NCI-H748 treated with DMSO at 0.1 percent for 48 hours (cell line): Measurements from ENCODE around the gene WDR62.
"Not testable (repeated sequence)": the region's sequence is repeated elsewhere in the genome, so short reads cannot be mapped to it uniquely, and the experiment has no call there.

ENCODE experiments used
- DNase-seq: peaks from one replicate; lab custom pipeline; 2025; lab: John Stamatoyannopoulos, UW

The WDR62 gene

DNA sequence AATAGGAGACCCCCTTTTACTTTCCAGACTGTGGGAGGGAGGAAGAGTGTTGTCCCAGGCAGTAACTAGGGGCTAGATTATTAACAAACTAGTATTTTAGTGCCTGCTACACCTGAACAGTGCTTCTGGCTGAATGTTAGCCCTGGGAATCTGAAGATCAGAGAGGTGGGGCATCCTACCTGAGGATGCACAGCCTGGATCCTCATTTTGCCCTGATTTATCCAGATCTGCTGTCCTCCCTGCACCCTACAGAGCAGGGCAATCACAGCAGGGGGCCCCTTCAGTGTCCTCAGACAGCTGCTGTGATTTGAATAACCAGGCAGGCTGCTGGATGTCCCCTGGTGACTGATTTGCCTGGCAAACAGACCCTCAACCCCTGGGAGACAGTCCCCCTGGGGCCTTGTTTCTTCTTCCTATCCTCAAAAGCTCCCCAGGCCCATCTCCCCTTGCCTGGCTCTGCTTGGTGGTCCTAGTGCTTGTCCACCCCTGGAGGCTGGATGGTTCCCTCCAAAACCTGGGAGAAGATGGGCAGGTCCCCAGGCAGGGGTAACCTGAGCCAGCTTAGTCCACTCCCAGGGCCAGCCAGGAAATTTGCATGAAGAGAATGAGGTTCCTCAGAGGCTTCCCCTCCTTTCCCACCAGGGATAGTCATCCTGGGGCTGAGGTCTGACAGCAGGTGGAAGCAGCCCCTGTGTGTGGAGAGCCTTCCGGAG is 55.9 kb downstream of the WDR62 start, which contains the start of gene OVOL3:
Gene OVOL3 (plus strand): TSS at position 657 of the 713 bp plus-strand sequence. CDS start 60 bp downstream, outside the sequence.
- DNase-seq = no peak

DNA sequence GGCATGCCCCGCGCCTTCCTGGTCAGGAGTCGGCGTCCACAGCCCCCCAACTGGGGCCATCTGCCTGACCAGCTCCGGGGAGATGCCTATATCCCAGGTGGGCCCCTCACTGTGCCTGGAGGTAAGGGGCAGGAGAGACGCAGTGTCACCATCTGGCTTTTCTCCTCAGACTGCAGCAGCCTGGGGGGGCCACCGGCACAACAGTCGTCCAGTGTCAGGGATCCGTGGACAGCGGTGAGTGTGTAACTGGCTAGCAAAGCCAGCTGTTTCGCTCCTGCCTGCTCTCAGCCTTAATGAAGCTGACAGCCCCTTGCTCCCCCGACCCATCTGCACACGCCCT is 56.5 kb downstream of the WDR62 start:
- no peak for DNase-seq

DNA sequence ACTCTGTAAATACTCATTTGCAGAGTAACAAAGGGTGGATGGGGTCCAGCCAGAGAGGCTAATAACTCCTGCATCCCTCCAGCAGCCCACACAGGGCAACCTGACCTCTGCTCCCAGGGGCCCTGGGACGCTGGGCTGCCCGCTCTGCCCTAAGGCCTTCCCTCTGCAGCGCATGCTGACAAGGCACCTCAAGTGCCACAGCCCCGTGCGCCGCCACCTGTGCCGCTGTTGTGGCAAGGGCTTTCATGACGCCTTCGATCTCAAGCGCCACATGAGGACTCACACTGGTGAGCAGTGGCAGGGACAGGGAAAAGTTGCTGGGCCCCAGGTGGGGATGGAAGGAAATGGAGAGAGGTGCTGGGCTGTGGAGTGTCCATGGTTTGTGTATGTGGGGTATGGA is 58.0 kb downstream of the WDR62 start:
- no peak for DNase-seq

DNA sequence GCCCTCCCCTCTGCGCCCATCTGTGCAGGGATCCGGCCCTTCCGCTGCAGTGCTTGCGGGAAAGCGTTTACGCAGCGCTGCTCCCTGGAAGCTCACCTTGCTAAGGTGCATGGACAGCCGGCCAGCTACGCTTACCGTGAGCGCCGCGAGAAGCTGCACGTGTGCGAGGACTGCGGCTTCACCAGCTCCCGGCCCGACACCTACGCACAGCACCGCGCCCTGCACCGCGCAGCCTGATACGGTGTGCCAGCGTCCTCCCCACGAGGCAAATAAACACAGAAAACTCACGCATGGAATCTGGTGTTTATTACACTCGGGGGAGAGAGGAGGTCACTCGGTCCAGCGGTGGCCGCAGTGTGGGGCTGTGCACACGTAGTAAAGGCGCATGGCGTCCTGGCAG is 58.7 kb downstream of the WDR62 start:
- DNase-seq = no peak

DNA sequence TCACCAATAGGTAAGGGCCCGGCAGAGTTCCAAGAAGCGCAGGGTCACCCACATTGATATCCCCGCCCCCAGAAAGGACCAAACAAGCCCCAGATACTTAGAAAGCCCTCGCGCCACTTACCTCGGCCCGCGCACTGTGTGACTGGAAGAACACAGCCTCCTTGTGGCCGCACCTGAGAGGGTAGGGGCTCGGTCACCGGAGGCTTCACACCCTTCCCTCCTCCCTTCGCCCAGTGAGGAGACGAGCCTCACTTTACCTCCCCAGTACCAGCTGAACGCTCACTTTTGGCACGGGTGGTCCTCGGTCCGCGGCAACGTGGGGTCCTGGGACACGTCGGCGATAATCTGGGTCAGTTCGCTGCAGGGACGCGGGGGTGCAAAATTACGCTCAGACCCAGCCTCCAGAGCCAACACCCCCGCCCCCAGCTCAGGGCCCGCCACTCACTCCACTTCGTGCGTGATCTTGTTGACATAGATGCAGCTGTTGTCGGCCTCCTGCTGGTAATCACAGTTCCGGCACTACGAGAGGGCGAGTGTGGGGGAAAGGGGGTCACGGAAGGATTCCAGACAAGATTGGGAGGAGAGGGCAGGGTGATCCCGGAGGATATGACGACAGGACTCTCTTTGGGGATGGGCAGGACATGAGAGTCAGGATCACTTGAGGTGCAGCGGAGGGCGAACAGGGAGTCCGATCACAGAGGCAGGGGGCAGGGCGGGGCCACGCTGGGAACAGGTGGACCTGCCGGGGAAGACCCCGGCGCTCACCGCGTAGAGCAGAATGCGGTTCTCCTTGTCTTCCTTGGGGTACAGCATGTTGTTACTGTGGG is 59.4 kb downstream of the WDR62 start:
- no peak for DNase-seq

DNA sequence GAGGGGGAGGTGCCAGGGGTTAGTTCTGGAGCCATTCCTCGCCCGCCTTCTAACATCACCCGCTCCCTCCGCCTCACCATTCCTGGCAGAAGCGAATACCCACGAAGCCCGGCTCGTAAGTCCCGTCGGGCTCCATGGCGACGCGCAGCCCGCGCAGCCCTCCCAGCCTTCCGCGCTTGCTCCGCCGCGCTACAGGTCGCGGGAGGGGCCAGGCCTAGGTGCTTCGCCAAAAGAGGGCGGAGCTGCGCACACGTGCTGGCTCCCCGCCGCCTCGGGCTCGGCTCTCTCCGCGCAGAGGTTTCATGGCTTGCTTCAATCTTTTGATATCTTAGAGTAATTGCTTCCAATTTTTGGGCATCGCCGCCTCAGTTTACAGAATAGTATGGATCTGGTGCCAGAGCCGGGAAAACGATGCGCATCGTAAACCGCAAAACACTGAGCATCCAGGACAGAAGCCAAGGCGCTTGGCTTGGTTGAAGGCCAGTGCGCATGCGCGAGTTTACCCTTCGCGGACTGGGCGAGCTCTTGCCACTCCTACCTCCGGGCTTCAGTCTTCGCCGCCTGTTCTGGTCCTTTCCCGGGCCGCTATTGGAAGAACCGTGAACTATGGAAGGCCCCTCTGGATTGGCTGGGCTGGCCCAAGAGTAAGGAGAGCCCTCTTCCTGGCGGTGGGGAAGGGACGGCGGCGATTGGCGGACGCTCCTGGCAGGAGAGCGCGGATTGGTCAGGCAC is 60.2 kb downstream of the WDR62 start, which contains the start of gene POLR2I:
Gene POLR2I (minus strand): TSS at position 155 of the 732 bp plus-strand sequence. CDS start 19 bp downstream, at position 136.
- peak; percentile 99 for DNase-seq

DNA sequence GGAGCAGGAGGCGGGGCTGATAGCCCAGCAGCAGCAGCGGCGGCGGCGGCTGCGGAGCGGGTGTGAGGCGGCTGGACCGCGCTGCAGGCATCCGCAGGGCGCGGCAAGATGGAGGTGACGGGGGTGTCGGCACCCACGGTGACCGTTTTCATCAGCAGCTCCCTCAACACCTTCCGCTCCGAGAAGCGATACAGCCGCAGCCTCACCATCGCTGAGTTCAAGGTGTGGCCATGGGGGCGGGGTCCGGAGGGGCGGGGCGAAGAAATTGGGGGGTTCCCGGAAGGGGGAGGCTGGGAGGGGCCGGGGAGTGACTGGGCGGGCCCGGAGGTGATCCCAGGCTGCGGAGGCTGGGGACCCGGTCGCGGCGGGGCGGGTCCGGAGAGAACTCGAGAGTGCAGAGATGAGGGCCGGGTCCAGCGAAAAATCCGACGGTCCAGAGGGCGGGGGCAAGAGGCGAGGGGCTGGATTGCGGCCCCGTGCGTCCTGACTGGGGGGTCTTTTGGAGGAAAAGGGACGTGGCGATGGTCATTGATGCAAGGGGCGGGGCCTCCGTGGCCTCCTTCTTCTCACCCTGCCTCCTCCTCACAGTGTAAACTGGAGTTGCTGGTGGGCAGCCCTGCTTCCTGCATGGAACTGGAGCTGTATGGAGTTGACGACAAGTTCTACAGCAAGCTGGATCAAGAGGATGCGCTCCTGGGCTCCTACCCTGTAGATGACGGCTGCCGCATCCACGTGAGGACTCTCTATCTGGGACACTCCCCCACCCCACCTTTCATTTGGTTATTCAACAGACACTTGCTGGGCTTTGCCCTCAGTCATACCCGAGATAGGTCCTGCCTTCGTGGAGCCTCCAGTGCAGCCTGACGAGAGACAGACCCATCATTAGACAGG is 61.0 kb downstream of the WDR62 start, which contains the start of gene TBCB:
Gene TBCB (plus strand): TSS at position 16 of the 891 bp plus-strand sequence. CDS start 93 bp downstream, at position 109.
- no peak for DNase-seq

DNA sequence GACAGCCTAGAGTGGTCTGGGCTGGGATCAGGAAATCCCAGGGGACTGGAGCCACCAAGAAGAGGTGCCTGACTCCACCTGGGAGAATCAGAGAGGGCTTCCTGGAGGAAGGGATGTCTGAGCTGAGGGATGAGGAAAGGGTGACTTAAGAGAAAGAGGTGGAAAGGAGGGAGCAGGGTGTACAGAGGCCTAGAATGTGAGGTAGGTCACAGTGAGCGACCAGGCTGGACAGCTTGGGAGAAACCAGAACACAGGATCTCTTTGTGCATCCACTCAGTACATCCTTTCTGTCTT is 61.6 kb downstream of the WDR62 start:
- DNase-seq = no peak

DNA sequence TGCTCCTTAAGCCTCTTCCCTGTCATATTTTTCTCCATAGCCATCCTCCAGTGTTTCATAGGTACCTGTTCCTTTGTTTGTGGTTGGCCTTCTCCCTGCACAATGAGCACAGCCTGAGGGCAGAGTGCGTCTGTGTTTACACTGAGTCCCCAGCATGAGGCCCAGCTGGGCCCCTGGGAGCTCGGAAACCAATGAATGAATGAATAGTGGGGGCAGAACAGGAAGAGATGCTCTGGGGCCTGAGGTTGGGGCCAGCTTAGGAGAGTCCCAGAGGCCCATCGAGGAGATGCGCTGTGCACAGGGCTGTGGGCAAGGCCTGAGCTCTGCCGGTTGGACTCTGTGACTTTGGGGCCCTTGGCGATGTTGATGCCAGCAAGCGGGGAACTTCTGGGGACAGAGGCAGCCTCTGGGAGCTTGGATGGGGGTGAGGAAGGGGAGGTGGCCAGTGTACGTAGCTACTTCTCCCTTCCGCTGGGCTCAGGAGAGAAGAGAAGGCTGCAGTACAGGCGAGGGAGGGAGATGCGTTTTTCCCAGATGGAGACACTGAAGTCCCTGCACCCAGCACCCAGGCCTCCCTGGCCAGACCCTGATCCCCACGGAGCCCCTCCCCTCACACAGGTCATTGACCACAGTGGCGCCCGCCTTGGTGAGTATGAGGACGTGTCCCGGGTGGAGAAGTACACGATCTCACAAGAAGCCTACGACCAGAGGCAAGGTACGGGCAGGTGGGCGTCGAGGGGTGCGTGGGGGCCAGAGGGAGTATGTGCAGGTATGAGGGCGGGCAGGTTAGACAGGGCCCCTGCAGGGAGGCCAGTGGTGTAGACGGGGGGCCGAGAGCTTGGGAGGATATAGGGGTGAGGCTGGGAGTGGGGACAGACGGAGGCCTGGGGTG is 65.6 kb downstream of the WDR62 start:
- no peak for DNase-seq

DNA sequence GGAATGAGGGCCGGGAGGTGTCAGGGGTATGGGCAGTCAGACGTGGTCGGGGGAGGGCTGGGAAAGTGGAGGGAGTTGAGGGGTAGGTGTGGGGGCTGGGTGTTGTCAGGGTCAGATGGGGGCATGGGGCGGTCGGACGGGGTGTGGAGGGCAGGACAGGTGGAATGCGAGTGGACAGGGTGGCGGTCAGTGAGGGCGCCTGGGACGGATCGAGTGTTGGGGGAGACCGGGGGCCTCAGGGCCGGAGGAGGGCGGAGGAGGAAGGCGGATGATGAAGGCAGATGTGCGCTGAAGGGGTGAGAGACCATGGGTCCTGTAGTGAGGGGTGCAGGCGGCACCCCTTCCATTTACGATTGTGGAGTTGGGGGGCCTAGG is 66.3 kb downstream of the WDR62 start:
- no peak for DNase-seq

DNA sequence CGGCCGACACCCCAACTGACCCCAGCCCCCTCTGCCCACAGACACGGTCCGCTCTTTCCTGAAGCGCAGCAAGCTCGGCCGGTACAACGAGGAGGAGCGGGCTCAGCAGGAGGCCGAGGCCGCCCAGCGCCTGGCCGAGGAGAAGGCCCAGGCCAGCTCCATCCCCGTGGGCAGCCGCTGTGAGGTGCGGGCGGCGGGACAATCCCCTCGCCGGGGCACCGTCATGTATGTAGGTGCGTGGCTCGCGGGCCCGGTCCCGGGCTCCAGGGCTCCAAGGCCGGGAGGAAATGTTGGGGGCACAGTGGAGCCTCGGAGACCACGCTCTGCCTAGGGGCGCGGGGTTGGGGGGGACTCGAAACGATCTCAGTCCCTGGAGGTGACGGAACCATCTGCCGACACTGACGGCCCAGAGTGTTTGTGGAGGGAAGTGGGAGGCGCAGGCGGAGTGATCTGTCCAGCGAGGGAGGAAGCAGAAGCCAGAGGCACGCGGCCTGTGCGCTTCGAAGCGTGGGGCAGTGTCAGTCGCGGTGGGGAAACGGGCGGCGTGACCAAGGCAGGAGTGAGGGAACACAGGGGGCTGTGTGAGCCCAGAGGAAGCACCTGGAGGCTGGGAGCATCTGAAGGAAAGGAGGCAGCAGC is 66.9 kb downstream of the WDR62 start:
- no peak for DNase-seq

DNA sequence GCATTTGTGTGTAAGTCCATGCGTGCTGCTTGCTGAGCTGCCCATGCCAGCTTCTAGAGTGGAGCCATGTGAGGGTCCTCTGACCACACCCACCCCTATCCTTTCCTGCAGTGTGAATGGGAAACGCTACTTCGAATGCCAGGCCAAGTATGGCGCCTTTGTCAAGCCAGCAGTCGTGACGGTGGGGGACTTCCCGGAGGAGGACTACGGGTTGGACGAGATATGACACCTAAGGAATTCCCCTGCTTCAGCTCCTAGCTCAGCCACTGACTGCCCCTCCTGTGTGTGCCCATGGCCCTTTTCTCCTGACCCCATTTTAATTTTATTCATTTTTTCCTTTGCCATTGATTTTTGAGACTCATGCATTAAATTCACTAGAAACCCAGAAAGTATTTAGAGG is 70.9 kb downstream of the WDR62 start:
- DNase-seq = no peak

DNA sequence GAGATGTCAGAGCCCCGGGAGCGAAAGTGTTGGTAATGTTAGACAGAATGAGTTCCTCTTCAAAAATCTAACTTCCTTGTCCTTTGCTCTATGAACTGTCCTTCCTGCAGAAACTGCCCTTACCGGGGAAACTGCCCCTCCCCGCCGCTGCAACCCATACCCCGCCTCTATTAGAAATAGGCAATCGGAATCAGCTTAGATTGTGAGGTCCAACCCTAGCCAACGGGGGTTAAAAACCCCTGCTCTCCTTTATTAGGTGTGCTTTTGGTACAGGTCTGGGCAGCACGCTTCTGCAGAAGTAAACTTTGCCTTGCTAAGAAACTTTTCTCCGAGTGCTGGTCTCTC is 73.7 kb downstream of the WDR62 start:
- DNase-seq = no peak

DNA sequence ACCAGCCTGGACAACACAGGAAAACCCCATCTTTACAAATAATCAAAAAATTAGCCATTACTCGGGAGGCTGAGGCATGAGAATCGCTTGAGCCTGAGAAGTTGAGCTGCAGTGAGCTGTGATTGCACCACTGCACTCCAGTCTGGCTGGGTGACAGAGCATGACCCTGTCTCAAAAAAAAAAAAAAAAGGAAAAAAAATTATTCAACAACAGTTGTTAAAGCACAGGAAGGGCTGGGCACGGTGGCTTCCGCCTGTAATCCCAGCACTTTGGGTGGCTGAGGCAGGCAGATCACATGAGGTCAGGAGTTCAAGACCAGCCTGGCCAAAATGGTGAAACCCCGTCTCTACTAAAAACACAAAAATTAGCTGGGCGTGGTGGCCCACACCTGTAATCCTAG is 76.5 kb downstream of the WDR62 start:
- DNase-seq = not testable (repeated sequence)

DNA sequence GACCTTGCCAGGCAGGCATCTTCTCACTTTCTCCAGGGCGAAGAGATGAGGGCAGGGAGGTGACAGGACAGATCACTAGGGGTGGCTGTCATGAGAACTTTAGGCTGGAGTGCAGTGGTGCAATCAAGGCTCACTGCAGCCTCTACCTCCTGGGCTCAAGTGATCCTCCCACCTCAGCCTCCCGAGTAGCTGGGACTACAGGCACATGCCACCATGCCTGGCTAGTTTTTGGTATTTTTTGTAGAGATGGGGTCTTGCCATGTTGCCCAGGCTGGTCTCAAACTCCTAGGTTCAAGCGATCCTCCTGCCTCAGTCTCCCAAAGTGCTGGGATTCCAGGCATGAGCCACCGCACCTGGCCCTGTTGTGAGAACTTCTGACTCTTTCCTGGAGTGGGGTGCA is 80.2 kb downstream of the WDR62 start:
- DNase-seq = not testable (repeated sequence)

DNA sequence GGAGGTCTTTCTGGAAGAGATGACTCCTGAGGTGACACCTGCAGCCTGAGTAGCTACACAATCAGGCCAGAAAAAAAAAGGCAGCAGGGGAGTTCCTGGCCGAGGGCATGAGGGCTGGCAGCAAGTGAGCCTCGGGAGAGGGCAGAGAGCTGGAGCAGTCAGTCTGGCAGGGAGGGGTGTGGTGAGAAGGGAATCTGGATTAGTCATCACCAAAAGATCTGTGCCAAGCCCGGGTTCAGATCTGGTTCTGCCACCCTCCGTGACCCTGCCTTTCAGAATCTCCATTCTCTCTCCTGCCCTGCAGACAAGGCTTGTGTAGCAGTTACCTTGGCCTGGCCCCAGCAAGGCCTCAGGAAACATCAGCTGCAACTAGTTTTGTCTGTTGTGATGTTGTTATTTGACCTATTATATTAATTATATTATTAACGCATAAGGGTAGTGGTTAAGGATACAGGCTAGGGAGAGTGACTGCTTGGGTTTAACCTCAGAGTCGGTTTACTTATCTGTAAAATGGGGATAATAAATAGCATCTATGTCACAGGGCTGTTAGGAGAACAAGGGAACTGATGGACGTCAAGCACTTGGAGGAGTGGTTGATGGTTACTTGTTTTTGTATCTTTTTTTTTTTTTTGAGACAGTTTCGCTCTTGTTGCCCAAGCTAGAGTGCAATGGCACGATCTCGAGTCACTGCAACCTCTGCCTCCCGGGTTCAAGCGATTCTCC is 82.4 kb downstream of the WDR62 start:
- no peak for DNase-seq

DNA sequence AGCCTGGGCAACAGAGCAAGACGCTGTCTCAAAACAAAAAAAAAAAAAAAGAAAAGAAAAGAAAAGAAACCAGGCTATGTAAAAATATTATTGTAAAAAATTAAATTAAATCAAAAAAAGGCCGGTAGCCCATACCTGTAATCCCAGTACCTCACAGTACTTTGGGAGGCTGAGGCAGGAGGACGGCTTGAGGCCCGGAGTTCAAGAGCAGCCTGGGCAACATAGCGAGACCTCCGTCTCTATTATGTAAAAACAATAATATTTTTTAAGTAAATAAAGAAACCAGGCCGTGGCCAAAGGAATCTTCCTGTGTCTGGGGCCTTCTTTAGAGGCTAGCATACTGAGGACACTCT is 84.4 kb downstream of the WDR62 start:
- DNase-seq = no peak

DNA sequence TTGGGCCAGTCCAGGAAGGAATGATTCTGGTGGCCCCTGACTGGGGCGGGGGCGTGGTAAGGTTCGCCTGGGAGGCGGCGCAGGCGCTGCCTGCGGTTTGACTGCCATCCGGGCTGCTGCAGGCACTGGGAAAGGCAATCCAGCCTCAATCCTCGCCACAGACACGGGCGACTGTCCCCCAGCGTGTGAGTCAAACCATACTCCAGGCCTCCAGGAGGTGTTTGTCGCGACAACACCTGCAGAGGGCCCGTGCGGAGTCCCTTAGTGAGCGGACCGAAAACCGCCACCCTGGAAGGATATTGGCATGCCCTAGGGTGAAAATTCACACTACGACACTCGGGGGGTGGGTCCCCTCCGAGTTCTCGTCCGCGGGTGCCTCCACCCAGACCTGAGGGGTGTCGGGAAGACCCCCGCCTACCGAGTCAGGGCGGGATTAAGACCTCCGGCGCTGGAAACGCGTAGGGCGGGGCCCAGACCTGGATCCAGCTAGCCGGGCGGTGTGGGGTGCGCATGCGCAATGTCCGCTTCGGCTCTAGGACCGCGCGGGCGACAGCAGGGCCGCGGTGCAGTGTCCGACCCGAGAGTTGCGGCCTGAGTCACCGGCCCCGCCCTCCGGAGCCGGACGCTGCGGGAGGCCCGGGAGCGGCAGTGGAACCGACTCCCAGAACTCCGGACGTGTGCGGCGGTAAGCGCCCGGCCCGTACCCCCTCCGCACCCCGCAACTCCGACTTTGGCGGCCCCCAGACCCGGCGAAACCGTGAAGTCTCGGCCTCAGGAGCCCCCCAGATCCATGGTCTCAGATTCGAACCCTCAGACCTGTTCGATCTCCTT is 85.0 kb downstream of the WDR62 start, which contains the start of gene CAPNS1:
Gene CAPNS1 (plus strand): TSS at position 594 of the 831 bp plus-strand sequence. CDS start 946 bp downstream, outside the sequence.
- DNase-seq = peak; percentile 95
